GM19023 (cell line): ENCODE measurements around the gene ALK.
"Not testable (repeated sequence)": the region's sequence is repeated elsewhere in the genome, so short reads cannot be mapped to it uniquely, and the experiment has no call there.

Experiments used
- ATAC-seq: cut with Tn5 transposase; IDR thresholded peaks from one replicate; pipeline ENCODE4 v1.9.1; 2021; ENCODE audit warnings: mild to moderate bottlenecking, moderate library complexity; ENCODE audit not compliant: unreplicated experiment

The ALK gene

DNA sequence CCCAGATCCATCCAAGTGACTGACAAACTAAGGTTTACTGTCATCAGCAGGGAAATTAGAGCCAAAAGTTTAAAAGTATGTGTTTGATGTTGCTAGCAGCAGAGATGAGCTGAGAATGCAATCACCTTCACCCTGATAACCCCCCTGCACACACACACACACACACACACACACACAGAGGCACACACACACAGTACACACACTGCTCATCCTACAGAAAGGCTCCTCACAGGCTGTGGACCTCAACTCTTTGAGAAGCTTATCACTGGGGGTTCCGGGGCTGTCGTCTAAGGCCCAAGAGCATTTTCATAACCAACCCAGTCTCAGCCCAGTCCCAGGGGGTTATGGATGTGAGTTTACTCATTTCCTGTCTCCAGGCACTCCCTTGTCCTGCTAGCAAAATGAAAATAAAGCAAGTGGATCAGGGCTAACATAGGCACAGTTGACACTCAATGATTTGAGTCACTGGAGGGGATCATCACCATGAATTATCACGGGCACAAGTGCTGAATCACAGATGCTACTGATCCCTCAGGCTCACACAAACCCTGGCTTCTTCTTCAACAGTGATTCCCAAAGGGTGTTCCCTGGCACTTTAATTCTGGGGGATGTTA is 76.6 kb downstream of the ALK start:
- ATAC-seq, result no peak

DNA sequence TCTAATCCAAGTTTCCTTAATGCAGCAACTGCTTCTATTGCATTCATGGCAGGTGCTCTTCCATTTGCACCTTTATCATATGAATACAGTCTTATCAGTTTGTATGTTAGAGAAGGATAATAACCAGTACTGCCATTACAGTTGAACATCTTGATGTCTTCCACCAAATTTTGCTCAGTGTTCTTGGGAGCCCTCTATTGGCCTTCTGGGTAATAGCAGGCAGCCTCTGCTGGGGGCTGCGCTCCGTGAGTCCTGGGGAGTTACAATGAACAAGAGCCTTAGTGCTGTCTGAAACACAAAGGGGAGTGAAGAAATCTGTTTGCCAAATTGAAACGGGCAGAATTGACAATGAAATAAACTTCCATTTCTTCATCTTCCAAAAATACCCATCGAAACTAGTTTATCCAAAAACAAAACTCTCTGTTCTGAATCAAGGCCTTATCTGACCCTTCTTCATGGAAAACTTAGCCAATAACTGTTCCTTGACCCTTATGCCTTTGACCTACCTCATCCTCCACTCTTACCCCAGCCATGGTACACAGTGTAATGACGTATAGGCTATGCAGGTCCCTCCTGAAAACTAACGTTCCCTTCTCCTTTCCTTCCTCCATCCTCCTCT is 79.9 kb downstream of the ALK start:
- ATAC-seq, result no peak

DNA sequence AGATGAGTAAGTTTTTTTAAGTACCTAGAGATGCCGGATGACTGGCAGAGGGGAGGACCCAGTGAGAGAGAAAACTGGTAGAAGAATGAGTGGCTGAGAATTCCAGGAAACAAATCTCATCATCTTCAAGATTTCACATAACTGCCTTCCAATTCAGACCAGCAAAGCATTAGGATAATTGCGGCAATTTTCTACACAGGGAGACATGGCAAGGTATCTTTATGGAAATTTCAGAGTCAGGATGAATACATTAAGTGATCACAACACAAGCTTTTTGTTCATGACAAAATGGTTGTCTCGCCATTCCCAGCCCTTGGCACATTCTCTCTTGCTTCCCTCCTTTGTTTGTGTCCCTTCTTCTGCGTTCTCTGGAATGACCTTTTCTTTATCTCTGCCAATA is 82.1 kb downstream of the ALK start:
- ATAC-seq, result no peak

DNA sequence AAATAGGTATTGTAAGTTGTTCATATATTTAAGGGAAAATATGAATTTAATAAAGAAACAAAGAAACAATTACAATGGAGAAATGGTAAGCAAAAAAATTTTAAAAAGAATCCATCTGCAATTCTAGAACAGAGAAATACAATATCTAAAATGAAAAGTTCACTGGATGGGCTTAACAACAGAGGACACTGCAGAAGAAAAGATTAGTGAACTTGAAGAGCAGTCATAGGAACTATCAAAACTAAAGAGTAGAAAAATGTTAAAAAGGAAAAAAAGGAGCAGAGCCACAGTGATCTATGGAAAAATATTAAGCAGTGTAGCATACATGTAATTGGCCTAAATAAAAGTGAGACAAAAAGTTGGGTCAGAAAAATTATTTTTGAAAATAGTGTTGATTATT is 83.5 kb downstream of the ALK start:
- no peak for ATAC-seq

DNA sequence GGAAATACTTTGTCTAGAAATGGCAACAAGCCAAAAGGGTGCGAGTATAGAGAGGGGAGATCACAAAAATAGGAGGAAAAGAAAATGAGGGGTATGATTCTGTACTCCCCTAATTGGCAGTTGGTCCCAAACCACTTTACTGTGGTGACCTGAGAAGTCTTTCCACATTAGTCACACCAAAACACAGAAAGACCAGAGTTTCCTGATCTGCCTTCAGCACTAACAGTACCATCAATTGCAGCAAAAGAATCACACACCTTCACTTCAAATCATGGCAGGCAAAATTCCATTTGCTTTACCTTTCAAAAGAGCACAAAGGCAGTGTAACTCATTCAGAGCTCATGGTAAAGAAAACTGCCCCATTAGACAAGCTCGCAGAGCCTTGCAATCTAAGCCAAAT is 86.8 kb downstream of the ALK start:
- ATAC-seq, result no peak

DNA sequence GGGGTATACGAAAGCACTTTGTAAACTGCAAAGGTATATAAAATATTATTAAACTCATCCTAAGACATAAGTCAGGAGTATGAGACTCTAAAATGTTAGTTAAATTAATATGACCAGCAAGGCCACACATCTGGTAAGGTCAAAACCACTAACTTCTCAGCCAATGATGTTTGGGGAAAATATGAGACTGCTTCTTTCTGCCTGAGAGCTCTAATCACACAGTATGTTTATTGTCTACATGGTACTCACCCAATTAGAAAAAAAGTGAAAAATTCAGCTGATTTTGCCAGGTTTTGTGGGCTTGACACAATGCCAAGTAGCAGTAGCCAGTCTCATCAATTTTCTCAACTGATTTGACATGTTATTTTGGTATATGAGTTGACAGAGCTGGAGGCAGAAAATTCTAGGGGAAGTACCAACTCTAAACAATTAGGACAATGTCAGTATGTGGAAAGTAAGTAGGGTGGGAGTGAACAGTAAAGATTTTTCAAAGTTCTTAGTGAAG is 87.3 kb downstream of the ALK start:
- ATAC-seq, result no peak

DNA sequence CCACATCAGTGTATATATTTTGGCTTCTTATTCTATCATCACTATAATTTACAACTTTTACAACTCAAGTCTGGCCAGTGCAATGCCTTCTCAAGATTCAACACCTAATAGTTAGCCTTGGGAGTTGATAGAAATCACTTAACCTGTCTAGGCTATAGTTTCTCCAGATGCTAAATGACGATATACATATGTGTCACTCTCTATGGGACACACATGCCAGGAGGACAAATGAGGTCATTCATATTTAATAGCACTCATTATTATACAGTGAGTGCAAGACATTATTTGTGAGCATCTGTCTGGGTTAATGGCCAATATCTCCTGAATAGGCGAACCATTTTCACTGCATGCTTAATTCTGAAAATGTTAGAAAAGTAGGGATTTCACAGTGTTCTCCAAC is 89.8 kb downstream of the ALK start:
- ATAC-seq, result no peak

DNA sequence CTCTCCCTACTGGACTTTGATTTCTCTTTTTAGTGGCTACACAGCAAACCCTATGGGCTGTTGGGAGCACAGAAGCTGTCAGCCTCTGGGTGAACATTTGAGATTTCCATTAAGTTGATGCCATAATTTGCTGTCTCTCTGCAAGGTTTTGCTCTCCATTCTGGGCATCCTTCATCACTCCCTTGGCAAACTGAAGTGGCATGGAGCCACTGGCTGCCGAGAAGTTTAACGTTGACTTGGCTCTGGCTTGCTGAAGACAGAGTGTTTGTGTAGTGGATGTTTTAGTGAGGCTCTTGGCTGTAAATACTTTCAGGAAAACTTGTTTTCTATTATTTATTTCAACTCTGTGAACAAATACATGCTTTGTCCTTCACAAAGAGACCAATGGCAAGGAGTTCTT is 91.5 kb downstream of the ALK start:
- ATAC-seq, result no peak

DNA sequence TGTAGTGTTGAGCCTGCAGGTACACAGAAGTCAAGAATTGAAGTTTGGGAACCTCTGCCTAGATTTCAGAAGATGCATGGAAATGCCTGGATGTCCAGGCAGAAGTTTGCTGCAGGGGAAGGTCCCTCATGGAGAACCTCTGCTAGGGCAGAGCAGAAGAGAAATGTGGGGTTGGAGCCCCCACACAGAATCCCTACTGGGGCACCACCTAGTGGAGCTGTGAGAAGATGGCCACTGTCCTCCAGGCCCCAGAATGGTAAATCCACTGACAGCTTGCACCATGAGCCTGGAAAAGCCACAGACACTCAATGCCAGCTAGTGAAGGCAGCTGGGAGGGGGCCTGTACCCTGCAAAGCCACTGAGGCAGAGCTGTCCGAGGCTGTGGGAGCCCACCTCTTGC is 97.2 kb downstream of the ALK start:
- ATAC-seq, result not testable (repeated sequence)

DNA sequence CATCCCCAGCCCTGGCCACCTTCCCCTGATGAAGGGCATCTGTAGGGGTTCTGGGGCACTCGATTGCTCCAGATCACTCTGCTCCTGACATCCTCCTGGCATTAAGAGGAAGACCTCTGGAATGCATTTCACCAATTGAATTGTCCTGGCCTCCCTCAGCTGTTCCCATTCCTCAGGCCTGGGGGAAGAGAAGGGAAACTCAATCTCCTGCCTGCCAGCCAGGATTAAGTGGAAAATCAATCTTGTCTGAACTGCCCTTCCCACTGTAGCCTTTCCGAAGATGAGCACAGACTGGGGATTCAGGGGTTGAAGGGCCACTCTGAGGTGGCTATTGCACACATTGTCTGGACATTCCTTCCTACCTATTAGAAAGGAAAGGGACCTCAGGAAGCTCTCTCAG is 99.8 kb downstream of the ALK start:
- ATAC-seq, result no peak

DNA sequence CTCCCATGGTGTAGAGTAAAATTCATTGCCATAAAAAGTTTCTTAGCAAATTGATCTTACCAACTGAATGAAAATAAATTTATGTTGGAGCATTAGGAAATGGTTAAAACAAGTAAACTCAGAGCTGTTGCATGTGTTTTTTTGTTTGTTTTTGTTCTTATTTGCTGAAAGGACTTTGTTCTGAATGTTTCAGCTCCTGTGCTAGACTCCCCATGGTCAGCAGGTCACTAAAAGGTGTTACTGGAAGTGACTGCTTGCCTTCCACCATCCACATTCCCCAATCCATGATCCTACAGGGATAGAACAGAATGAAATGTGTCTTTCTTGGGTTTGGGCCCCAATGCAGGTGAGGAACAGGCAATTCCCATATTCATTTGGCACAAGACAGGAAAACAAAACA is 101.8 kb downstream of the ALK start:
- no peak for ATAC-seq

DNA sequence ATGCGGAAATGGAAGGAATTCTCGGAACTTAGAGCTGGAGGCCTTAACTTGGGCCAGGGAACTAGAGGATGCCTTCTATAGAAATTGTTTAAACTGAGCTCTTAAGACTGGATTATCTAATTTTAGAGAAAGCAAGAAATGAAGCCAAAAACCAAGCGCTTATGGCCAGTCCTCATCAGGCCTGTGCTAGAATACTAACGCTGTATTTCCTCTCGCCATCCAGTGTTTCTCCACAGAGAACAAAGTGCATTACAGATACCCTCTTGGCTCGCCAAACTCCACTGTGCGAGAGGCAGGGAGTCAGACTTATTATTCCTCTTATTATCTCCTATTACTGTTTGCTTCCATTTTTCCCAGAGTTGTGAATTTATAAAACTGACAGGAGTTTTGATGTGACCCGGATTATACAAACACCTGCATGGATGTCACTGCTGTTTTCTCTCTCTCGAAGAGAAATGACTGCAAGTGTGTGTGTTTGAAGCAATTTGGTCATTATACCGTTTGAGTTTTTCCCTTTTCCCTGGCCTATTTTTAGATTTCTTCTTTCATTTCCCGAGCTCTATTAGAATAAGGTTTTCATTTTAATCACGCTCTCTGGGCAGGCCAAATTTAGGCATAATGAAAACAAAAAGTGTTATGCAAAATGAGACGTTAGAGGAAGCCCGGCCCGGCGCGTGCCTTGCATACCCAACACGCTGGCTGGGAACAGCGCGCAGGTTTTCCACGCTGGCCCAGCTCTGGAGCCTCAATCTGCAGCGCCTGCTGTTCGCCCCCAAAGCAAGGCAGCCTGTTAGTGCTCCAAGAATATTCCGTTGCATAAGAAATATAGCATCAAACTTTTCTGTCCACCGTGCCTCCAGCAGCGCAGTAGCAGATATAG is 103.3 kb downstream of the ALK start:
- no peak for ATAC-seq

DNA sequence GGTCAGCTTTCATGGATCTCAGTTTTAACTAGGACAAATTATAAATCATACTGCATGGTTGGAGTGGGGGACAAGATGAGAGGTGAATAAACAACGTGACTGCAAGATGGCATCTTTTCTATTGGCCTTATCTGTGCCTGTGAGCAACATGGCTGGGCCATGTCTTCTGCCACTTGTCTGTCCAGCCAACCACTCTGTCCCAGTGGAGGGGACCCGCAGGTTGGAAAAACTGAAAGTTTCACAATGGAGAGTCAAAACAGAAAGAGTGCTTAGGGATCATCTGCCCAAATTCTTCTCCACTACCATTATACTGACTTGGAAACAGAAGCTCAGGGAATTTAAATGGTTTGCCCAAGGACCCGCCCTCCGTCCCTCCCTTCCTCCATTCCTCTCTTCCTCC is 104.1 kb downstream of the ALK start:
- no peak for ATAC-seq

DNA sequence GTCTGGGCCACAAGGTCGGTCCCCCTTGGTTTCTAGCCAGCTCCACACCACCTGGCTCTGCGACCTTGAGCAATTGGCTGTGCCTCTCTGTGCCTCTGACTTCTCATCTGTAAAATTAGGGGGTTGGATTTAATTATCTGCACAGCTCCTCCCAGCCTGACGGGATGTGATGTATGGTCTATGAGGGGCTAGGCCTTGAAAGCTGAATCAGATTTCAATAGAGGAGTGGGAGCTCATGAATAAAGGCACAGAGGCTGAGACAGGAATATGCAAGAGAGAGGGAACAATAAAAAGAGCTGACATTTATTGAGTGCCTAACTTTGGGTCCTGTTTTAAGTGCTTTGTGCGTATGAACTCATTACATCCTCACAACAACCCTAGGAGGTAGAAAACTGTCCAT is 104.7 kb downstream of the ALK start:
- ATAC-seq, result no peak

DNA sequence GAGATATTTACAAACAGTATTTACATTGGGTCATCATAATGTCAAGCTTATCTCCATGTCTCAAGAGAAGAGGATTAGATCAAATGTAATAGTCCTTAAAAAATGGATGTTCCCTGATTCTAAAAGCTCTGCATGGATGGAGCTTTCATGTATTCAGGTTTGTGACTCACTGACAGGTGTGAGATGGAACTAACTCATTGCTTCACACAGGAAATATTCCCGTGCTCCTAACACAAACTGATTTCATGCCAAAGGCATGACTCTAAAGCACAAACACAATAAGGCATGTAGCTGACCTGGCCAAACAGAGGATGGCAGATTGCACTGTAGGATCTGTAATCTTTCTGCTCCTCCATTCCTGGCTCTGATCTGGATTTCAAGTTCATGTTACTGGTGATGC is 110.0 kb downstream of the ALK start:
- no peak for ATAC-seq

DNA sequence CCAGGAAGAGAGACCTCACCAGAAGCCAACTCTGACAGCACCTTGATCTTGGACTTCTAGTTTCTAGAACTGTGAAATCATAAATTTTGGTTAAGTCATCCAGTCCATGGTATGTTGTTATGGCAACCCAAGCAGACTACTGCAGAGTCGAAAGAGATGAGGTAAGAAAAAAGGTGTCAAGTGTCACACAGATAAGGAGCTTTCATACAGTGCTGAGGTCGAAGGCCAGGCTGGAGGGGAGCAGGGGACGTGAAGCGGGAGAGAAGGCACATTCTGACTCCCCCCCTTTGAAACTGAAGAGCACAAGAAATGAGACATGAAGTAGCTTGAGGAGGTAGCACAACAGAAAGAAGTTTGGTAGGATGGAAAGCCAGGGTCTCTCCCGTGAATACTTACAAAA is 110.4 kb downstream of the ALK start:
- no peak for ATAC-seq

DNA sequence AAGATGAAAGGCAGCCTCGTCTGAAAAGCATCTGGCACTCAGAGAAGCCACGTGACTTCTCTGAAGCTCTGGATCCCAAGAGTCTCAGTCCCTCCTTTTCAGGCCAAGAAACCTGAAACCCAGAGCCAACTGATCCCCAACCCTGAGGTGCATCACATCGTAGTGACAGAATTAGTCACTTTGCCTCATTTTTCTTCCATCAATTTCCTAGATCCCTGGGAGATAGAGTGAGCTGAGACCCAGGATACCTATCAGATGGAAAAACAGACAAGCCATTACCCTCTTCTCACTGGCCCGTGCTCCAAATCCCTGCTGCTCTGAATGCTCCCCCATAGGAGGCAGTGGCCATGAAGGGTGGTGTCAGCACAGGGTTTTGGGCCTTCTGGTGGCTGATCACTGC is 113.1 kb downstream of the ALK start:
- no peak for ATAC-seq

DNA sequence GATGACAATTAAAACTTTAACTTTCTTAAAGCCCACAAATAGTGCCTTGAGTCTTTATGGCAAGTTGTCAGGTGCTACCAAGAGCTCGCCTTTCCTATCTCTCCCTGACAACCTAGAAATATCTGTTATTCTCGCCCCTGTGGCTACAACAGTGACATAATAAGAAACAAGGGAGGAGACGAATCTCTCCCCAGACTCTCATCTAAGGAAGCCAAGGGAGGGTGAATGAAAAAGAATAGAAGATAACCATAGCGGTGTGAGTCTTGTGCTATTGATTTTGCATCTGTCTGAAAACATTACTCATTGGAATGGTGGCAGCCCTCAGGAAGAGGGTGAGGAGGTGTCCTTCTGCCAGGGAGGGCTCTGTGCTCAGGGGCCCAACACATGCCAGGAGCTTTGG is 114.3 kb downstream of the ALK start:
- ATAC-seq, result no peak

DNA sequence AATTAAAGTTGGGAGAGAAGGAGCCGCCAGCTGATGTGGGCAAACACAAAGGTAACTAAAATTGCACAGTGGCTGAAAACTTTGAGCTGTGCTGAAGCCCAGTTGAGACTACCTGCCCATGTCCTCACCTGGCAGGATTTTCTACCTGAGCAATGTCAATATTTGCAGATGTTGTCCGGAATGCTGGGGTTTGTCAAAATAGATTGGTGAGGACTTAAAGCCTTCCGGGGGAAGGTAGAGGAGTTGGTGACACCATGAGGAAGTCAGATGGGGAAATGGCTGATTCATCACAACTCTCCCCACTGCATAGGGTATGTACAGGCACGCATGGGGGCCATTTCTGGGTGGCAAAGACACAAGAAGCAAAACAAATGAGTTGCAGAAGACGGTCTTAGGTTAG is 114.9 kb downstream of the ALK start:
- no peak for ATAC-seq

DNA sequence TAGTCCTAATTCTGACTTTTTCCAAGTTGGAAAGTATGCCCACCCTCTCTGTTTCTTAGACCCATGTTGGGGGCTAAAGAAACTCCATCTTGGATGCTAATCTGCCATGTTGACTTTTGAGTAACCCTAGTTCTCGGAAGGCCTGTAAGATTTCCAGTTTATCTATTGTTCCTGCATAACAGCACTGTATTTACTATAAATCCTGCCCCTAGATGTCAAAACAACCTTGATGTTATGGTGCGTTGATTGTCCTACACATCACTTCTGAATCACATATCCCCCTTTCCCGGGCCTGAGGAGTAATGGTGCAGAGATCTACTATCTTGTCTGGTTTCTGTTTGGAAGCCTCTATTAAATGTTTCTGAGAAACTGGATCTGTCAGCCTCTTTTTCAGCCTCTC is 116.7 kb downstream of the ALK start:
- ATAC-seq, result no peak

DNA sequence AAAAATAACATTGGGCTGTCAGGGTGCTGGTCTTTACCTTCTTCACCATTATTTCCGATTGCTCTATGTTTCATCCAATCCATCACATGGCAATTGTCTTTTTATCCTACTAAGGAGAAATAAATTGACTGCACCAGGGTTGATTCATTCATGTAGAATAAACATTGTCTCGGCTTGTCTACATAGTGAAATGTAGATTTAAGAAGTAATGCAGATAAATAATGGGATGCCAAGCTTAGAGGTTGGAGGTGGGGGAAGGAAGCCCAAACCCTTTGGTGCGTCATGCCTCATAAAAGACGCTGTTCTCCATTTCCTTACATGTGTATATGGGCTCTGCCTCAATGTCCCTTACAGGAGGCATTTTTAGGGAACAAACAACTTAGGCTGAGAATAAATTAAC is 117.8 kb downstream of the ALK start:
- no peak for ATAC-seq

DNA sequence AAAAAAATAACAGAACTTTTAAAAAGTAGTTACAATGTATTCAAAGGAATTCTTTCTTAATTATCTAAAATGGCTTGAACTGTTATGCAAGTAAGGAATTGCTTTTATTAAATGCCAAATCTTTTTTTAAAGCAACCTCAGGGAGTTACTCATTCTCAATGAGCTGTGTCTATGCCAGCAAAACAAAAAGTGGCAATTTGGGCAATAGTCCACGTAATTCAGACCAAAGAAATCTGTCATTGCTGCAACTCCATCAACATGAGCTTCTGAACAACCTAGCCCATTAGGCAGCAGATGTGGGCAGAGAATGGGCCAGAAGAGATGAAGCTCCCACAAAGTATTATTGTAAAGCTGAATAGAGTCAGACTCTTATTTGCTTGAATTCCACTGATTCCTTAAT is 118.4 kb downstream of the ALK start:
- no peak for ATAC-seq
